ENCODE measurements around the gene DHCR24.

Gene DHCR24

GRCh38 chr1:54864460-54865208 lies 22.4 kb downstream of the DHCR24 start:
- DNase-seq (ENCODE audit: low read depth): no peak

GRCh38 chr1:54863267-54863665 lies 23.7 kb downstream of the DHCR24 start:
- DNase-seq (ENCODE audit: low read depth): no peak

GRCh38 chr1:54861070-54861761 lies 25.8 kb downstream of the DHCR24 start:
- no peak for DNase-seq (ENCODE audit: low read depth)

- no peak for DNase-seq (ENCODE audit: low read depth)
These were observed 27.1 kb downstream of the DHCR24 start for GRCh38 chr1:54859700-54860391.

- no peak for DNase-seq (ENCODE audit: low read depth)
These were observed 29.0 kb downstream of the DHCR24 start for GRCh38 chr1:54857746-54858561.

GRCh38 chr1:54857141-54857540 lies 29.9 kb downstream of the DHCR24 start:
- no peak for DNase-seq (ENCODE audit: low read depth)

GRCh38 chr1:54854381-54855020 lies 32.5 kb downstream of the DHCR24 start:
- no peak for DNase-seq (ENCODE audit: low read depth)

GRCh38 chr1:54853793-54854370 lies 33.1 kb downstream of the DHCR24 start:
- no peak for DNase-seq (ENCODE audit: low read depth)

- DNase-seq (ENCODE audit: low read depth): no peak
These were observed 33.8 kb downstream of the DHCR24 start for GRCh38 chr1:54853096-54853792.

- no peak for DNase-seq (ENCODE audit: low read depth)
These were observed 35.0 kb downstream of the DHCR24 start for GRCh38 chr1:54851936-54852524.

GRCh38 chr1:54851406-54851805 lies 35.6 kb downstream of the DHCR24 start:
- no peak for DNase-seq (ENCODE audit: low read depth)

GRCh38 chr1:54850737-54851136 lies 36.3 kb downstream of the DHCR24 start:
- DNase-seq (ENCODE audit: low read depth): no peak

GRCh38 chr1:54850069-54850730 lies 36.8 kb downstream of the DHCR24 start:
- no peak for DNase-seq (ENCODE audit: low read depth)

- DNase-seq (ENCODE audit: low read depth): no peak
These were observed 37.6 kb downstream of the DHCR24 start for GRCh38 chr1:54849219-54850068.

- DNase-seq (ENCODE audit: low read depth): no peak
These were observed 38.7 kb downstream of the DHCR24 start for GRCh38 chr1:54848134-54848948.

- DNase-seq (ENCODE audit: low read depth): no peak
These were observed 40.2 kb downstream of the DHCR24 start for GRCh38 chr1:54846716-54847284.

- DNase-seq (ENCODE audit: low read depth): no peak
These were observed 40.7 kb downstream of the DHCR24 start for GRCh38 chr1:54846301-54846700.

- DNase-seq (ENCODE audit: low read depth): no peak
These were observed 41.2 kb downstream of the DHCR24 start for GRCh38 chr1:54845772-54846171.
